Activated naive CD4-positive, alpha-beta T cell treated with anti-CD3 and anti-CD28 coated beads, Interleukin-2, amount 50 U/mL, for 16 hours (primary cell): Measurements from ENCODE around the gene GPX1.
"Not testable (repeated sequence)": the region's sequence is repeated elsewhere in the genome, so short reads cannot be mapped to it uniquely, and the experiment has no call there.

ENCODE experiments used
- DNase-seq: peaks from one replicate; pipeline ENCODE4 v3.0.0-alpha.2; 2020

Gene GPX1

DNA sequence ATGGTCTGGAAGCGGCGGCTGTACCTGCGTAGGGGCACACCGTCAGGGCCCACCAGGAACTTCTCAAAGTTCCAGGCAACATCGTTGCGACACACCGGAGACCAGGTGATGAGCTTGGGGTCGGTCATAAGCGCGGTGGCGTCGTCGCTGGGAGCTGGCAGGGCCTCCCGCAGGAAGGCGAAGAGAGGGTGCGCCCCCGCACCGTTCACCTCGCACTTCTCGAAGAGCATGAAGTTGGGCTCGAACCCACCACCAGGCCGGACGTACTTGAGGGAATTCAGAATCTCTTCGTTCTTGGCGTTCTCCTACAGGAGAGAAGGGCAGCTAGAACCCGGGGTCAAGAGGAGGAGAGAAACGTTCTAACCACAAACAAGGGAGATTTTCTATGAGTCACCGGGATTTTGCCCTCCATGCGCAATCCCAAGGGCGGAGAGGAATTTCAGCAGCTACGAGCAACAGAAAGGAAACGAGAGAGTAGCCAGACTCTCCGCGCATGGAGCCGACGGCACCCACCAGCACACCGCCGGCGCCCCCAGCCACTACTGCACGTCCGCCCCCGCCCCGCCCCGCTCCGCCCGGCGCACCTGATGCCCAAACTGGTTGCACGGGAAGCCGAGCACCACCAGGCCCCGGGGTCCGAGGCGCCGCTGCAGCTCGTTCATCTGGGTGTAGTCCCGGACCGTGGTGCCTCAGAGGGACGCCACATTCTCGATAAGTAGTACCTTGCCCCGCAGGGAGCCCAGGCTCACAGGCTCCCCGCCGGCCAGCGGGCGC lies 523 bp downstream of the GPX1 start:
- DNase-seq, result peak; percentile 60

DNA sequence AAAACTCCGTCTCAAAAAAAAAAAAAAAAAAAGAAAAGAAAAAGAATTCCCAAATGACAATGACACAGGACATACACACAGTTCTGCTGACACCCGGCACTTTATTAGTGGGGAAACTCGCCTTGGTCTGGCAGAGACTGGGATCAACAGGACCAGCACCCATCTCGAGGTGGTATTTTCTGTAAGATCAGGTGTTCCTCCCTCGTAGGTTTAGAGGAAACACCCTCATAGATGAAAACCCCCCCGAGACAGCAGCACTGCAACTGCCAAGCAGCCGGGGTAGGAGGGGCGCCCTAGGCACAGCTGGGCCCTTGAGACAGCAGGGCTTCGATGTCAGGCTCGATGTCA lies 1.1 kb downstream of the GPX1 start:
- DNase-seq, result not testable (repeated sequence)

DNA sequence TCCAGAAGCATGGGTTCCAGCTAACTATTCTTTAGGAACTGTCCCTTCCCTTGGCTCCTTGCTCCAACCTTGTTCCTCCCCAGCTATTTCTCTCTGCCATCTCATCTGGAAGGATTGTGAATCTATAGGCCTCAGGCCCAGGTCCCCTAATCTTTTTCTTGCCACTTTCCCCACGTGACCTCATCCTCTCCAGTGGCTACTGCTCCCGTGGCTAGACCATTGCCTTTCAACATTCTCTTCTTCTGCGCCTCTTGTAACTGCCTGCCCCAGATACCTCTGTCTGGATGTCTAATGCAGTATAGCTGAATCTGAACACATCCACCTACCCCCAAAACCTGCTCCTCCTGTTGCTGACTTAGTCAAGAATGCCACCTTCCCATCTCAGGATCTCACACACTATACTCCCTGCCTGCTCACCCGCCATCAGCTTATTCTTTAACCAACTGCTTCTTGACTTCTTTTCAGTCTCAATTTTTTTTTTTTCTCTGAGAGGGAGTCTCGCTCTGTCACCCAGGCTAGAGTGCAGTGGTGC lies 5.2 kb downstream of the GPX1 start:
- no peak for DNase-seq

DNA sequence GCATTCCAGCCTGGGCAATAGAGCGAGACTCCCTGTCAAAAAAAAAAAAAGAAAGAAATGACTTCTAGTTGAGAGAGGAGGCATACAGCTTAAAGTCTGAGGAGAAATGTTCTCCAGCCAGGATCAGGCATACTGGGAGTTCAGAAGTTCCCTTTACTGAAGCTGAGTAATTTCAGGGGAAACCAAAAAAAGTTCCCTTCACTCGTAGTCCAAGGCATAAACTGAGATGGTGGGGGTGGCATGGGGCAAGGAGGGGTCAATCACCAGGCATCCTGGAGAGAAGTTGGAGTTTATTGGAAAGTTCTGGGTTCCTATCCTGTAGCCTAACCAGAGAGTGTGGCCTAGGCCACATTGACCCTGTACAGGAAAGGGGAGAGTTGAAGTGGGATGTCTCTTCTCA lies 5.9 kb downstream of the GPX1 start:
- DNase-seq, result no peak

DNA sequence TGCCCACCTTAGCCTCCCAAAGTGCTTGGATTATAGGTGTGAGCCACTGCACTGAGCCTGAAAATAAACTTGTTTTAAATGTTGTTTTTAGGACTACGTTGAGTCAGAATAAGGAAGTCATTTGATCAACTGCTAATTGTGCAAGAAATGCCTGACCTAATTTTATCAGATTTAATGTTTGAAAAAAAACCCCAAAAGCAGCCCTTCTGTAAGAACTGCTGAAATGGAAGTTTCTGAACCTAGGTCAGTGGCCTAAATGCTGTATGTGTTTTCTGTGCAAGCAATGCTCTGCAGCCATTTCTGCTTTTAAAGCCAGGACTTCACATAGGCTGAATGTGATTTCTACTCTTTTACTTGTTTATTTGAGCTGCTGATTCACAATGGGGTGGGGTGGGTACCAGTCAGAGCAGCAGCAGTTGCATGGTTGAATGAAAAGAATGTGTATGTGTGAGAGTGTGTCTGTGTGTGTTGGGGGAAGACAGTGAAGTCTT lies 6.6 kb downstream of the GPX1 start:
- DNase-seq, result no peak

DNA sequence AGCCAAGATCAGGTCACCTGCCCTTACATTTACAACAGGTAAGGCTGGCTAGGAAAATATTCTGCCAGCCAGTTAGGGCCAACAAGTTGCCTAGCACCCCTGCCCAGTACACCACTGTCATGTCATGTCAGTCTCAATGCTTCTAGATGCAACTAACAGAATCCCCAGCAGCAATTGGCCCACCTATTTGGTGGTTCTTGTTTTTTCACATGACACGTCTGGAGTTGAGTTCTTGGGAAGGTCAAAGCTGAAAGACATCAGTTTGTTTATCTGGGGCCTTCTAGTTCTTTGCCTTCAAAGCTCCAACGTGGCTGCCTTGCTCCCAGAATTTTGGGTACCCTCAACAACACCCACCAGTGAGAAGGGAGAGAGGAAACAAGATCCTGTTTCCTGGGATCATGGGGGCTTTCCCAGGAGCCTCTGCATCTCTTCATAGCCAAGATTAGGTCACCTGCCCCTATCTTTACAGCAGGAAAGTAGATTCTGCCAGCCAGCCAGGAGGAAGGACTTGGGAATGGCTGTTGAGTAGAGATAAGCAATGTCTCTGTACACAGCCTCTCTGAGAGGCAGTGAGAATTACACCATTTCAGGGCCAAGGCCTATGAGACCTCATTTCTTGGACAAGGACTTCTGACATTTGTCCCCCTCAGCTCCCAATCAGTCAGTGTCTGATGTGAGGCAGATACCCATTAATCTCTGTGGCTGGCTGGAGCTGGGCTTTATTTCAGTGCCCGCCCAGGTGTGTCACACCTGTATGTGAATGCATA lies 8.6 kb downstream of the GPX1 start:
- DNase-seq, result no peak

DNA sequence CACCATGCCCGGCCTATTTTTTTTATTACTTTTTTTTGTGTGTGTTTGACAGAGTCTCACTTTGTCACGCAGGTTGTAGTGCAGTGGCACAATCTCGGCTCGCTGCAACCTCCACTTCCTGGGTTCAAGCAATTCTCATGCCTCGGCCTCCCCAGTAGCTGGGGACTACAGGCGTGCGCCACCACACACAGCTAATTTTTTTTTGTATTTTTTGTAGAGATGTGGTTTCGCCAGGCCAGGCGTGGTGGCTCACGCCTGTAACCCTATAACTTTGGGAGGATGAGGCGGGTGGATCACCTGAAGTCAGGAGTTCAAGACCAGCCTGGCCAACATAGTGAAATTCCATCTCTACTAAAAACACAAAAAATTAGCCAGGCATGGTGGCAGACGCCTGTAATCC lies 9.8 kb downstream of the GPX1 start:
- not testable (repeated sequence) for DNase-seq

DNA sequence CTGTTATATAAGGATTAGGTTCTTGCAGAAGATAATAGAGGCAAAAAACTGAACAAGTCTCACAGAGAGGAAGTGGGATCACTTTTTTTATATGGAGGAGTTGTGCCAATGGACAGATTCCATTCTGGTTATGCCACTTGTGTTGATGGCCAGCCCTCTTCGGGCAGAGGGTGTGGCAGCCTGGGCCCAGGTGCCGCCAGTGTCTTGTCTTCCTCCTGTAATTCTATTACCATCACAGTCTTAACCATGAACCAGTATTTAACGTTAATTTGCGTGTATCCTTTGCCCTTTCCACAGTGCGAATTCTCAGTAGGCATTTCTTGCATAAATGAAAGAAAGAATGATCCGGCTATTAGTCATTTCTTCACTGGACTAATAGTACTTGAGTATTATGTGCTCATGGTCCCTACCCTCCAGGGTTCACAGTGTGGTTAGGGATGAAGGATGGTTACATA lies 11.3 kb downstream of the GPX1 start:
- DNase-seq, result no peak

DNA sequence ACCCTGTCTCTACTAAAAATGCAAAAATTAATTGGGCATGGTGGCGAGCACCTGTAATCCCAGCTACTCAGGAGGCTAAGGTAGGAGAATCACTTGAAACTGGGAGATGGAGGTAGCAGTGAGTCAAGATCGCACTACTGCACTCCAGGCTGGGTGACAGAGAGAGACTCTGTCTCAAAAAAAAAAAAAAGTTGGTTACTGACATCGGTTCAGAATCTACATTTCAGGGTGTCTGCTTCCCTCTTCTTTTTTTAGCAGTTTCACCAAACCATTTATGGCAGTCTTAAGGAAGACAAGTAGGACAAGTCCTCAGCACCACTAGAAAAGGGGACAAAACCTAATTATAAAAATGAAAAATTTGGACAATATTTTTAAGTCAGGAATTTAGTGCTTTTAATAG lies 15.0 kb downstream of the GPX1 start:
- DNase-seq, result no peak

DNA sequence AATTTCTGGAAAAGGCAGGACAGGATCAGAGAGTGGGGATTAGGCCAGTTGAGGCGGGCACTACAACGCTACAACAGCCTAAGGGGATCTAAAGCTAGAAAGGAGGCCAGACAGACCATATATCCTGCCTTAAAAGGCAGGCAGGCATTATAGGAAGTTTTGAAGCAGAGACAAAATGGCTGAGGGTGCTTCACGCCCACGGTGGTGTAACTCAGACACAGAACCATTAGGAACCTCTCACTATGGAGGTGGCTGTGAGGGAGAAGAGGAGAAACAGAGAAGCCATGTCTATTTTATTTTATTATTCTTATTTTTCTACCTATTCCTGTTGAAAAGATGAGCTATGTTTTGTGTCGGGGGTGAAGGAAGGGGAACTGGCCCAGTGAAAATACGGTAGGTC lies 16.2 kb downstream of the GPX1 start:
- DNase-seq, result no peak

DNA sequence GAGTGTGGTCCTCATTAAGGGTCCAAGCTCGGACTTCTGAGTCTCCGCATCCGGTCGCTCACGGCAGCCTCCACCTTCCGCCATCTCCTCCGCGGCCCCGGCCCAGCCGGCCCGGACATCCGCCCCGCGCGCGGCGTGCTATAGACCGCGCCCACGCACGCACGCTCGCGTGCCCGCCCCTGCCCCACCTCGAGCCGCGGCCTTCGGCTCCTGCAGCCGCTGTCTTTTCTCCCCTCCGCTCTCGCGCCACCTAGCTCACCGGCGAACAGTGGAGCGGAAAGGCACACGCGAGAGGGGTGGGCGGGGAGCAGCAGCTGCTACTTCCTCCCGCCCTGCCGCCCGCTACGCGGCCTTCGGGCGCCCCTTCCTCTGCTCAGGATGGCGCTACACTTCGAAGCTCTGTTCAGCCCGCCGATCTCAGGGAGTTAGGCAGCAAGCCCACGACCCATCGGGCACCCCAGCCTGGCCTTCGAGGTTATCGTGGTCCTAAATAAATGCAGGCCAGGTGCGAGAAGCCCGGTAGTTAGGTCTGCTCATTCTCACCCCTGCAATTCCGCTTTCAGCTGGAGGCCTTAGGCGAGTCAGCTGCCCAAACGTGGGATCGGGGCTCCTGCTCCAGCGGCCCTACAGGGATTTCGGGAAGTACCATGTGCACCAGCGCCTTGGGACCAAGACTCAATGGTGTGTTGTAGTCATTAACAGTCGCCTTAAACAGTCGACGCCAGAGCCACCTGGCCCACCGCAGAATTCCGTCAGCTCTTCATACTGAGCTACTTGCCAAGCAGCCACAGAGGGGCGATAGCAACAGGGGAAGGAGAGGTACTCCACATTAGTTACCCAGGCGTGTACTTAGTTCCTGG lies 18.0 kb downstream of the GPX1 start, which contains the start of gene USP4:
Gene USP4 (minus strand): TSS at position 113 of the 860 bp plus-strand sequence. CDS start 29 bp downstream, at position 84.
- peak; percentile 94 for DNase-seq

DNA sequence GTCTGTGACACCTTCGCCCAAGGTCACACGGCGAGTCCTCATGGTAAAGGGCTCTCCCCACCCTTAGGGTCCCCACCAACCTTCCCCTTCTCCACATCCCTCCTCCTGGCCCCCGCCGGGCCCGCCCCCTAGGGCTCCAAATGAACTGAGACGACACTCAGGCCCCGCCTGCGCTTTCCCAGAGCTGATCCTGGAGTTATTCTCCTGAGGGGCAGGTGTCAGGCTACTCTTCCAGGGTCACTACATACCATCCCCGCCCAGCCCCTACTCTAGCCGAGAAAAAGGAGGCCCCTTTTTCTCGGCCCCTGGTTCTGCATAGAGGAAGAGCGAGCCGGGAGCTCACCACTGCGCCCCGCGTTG lies 18.6 kb downstream of the GPX1 start:
- DNase-seq, result peak; percentile 34

DNA sequence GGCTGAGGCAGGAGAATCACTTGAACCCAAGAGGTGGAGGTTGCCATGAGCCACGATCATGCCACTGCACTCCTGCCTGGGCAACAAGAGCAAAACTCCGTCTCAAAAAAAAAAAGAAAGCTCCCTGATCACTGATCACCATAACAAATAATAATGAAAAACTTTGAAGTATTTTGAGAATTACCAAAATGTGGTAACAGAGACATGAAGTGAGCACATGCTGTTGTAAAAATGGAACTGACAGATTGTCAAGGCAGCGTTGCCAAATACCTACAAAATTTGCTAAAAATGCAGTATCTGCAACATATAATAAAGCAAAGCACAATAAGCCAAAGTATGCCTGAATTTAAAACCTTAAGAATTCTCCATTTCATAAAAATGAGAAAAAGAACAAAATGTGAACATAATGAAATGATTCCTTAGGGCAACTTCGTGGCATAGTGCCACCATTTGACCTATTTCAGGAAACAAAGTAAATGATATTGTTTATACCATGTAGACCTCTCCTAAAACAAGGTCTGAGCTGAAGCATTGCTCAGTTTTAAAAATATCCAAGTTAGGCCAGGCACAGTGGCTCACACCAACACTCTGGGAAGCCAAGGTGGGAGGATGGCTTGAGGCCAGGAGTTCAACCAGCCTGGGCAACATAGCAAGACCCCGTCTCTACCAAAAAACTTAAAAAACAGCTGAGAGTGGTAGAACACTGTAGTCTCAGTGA lies 24.1 kb downstream of the GPX1 start:
- DNase-seq, result no peak

DNA sequence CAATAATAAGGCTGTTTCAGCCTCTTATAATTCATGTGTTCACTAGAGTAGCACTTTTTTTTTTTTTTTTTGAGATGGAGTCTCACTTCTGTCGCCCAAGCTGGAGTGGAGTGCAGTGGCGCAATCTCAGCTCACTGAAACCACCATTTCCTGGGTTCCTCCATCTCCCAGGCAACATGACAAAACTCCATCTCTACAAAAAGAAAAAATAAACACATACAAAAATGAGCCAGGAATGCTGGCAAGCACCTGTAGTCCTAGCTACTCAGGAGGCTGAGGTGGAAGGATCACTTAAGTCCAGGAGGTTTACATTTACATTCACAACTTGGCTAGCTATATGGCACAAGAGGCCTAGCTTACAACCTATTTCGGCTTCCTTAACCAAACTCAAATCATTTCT lies 25.1 kb downstream of the GPX1 start:
- DNase-seq, result no peak

DNA sequence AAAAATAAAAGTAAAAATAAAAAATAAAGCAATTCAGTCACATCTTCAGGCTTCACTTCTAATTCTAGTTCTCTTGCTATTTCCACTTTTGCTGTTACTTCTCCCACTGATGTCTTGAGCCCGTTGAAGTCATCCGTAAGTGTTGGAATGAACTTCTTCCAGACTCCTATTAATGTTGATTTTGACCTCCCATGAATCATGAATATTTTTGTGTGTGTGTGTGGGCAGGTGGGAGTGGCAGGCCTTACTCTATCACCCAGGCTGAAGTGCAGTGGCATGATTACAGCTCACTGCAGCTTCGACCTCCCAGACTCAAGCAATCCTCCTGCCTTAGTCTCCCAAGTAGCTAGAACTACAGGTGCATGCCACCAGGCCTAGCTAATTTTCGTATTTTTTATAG lies 29.0 kb downstream of the GPX1 start:
- DNase-seq, result no peak

DNA sequence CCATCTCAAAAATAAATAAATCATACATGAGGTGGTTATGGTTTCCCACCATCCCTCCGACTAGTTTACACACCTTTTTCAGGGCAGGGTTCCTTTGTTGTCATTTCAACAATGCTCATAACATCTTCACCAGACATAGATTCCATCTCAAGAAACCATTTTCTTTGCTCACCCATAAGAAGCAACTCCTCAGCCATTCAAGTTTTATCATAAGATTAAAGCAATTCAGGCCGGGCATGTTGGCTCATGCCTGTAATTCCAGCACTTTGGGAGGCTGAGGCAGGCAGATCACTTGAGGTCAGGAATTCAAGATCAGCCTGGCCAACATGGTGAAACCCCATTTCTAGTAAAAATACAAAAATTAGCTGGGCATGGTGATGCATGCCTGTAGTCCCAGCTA lies 29.8 kb downstream of the GPX1 start:
- DNase-seq, result not testable (repeated sequence)

DNA sequence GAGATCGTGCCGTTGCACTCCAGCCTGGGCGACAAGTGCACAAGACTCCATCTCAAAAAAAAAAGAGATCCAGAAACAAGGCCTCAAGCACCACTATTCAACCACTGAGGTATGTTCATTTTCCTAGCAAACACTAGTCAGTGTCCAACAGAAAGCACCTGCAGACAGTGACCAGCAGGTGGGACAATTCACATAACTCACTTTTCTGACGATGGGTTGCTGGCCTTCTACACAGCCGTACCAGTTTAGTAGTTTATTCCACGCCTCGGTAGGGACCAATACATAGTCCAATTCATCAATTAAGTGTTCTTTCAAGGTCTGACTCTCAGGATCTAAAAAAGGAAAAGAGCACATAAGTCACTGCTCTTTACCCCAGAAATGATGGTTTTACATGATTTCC lies 30.7 kb downstream of the GPX1 start:
- no peak for DNase-seq

DNA sequence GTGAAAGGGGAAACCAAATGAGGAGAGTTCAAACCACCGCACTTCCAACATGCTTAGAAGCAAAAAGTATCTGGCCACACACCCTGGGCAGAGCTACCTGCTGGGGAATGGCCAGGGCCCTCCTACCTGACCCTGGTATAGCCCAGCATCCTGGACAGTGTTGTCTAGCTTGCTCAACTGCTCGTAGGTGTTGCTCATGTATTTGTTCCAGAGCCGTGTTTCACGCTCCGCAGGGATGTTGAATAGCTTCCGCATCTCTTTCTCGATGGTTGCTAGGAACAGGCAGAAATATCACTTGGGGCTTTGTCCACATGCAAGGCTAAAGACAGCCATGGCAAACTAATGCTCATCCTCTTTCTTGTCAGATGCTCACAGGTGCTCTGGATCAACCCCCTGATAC lies 33.4 kb downstream of the GPX1 start:
- DNase-seq, result no peak

DNA sequence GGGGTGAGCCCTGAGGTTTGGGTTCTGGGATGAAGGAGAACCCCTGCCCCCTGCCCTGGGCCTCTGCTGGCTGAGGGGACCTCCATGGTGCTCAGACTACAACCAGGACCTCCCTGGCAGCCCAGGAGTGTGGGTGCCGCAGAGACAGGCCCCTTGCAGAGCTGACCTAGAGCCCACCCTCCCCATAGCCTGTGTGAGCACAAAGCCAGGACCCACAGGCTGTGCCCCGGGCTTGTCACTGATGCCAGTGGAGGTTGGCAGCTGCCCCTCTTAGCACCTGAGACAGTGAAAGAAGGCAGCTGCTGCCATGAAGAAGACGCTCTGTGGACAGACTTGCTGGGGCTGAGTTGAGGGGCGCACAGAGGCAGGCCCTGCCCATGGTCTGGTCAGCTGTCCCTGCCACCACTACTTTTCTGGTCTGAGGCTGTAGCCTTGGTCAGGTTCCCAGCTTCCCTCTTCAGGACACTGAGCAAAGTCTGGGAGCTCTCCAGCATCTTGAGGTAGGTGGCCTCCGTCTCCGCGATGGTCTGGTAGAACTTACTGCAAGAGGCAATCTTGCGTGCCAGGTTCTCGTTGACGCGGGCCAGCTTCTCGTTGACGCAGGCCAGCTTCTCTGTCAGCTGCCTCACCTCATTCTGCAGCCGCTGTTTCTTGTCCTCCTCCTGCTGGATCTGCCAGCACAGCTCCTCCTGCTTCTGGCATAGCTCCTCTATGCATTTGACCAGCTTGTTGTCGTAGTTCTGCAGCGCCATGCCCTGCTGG lies 41.3 kb downstream of the GPX1 start:
- no peak for DNase-seq

DNA sequence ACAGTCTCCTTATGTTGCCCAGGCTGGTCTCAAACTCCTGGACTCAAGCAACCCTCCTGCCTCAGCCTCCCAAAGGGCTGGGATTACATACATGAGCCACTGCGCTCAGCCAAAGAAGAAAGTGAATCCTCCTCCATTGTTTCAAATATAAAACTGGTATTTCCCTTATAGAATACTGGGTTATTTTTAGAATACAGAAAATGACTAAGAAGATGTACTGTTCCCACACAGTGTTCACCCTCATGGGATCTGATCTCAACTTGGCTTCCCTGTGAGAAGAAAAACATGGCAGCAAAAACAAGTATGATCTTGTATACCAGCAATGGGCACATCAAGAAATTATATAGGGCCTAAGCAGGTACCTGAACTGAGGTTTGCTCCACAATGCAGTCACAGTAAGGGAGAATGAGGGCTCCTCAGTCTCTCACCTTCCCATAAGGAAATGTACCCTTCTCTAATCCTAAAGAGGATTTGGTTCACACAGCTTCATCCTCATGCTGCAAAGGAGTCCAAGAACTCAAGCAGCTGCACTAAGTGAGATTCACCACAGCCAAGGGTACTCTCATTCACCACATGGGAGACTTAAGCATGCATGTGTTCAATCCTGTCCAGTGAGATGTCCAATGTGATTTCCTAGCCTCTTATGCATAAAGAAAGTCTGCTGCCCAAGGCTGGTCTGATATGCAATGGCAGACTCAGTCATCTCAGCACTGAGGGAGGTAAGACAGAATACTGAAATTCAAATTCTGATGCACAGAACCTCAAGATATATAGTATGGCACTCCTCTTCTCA lies 44.1 kb downstream of the GPX1 start:
- no peak for DNase-seq

DNA sequence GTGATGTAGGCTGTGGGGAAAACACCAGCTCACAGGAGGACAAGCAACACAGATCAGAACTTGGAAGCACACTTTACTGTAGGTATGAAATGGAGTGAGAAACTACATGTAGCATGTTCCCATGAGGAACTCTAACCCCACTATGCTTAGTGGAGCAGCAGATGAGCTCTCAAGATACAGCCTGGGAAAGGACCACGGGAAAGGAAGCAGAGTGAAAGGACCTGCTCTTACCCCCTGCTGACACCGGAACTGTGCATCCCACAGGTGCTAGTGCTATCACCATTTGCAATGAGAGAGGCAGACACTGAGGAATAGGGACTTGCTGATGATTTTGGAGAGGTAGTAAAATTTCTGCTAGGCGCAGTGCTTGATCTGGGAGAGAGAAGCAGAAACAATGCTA lies 46.9 kb downstream of the GPX1 start:
- no peak for DNase-seq
